ENCODE results near the gene CLMP. TPM values are rescaled to one million over a fixed set of nuclear protein-coding genes. Genes with fewer than 3 reads are reported as not detected.

CLMP gene
- total RNA-seq, 1 experiment from 2014 or later = 5.4 TPM

GRCh38 chr11:123233280-123233974, 38.4 kb upstream of the CLMP start:
- intact Hi-C loops (cut with micrococcal nuclease; ENCODE audit: unreplicated experiment) = no loop called here

GRCh38 chr11:123231777-123232176, 36.7 kb upstream of the CLMP start:
- no peaks in the 10 kb centered on the region; the same call in 1 of the 2 replicates for H3F3A ChIP-seq (ENCODE audit: insufficient read depth, low read depth)
- H4K20me1 ChIP-seq (ENCODE audit: insufficient read depth) = no peaks in the 10 kb centered on the region
- no peaks in the 10 kb centered on the region for H3K4me1 ChIP-seq (replicated peaks; ENCODE audit: insufficient read depth)
- no TSS peak for BruUV-seq (replicated peaks)
- no peaks in the 10 kb centered on the region for H3K36me3 ChIP-seq (ENCODE audit: low read depth)
- H3K4me2 ChIP-seq = no peak overlapping the region
- CTCF ChIA-PET = no interaction called here
- no peaks in the 10 kb centered on the region for H3K27me3 ChIP-seq (ENCODE audit: insufficient read depth, low read depth)
- H2AFZ ChIP-seq = no peak overlapping the region
- DNase-seq = no peak
- H3K27ac ChIP-seq = no peak overlapping the region
- H3K9me3 ChIP-seq (ENCODE audit: insufficient read depth, low read depth) = no peaks in the 10 kb centered on the region
- TF ChIP-seq EZH2 (IDR thresholded peaks at IDR 0.05; ENCODE audit: low read depth) = no peak
- TF ChIP-seq CTCF (conservative IDR thresholded peaks at IDR 0.05) = no peak
- POLR2A ChIA-PET (ENCODE audit: unreplicated experiment) = no interaction called here
- no peak overlapping the region for H3K4me3 ChIP-seq
- no peaks in the 10 kb centered on the region for H3K79me2 ChIP-seq (ENCODE audit: low read depth)
- no peaks in the 10 kb centered on the region for H3K9me2 ChIP-seq (ENCODE audit: insufficient read depth)
- intact Hi-C loops (cut with micrococcal nuclease; ENCODE audit: unreplicated experiment) = no loop called here

More at GRCh38 chr11:123233280-123233974, 38.4 kb upstream of the CLMP start:
- no peaks in the 10 kb centered on the region for H3K79me2 ChIP-seq (ENCODE audit: low read depth)
- no peaks in the 10 kb centered on the region for H3K36me3 ChIP-seq (ENCODE audit: low read depth)
- ChIA-PET CTCF (no interaction called here), POLR2A (ENCODE audit: unreplicated experiment) (no interaction called here)
- no peak overlapping the region for H2AFZ ChIP-seq
- no peak for TF ChIP-seq EZH2 (IDR thresholded peaks at IDR 0.05; ENCODE audit: low read depth)
- TF ChIP-seq CTCF (conservative IDR thresholded peaks at IDR 0.05) = no peak
- no peak overlapping the region for H3K4me2 ChIP-seq
- H3K27ac ChIP-seq = no peak overlapping the region
- BruUV-seq (replicated peaks) = no TSS peak
- no peak overlapping the region for H3K4me3 ChIP-seq
- H3K4me1 ChIP-seq (replicated peaks; ENCODE audit: insufficient read depth) = peaks cover 4% of the 10 kb centered on the region; the same call in 1 of the 2 replicates
- H3K9me3 ChIP-seq (ENCODE audit: insufficient read depth, low read depth) = no peaks in the 10 kb centered on the region
- DNase-seq = no peak
- no peaks in the 10 kb centered on the region for H3K27me3 ChIP-seq (ENCODE audit: insufficient read depth, low read depth)
- no peaks in the 10 kb centered on the region for H3K9me2 ChIP-seq (ENCODE audit: insufficient read depth)
- no peaks in the 10 kb centered on the region; the same call in 1 of the 2 replicates for H3F3A ChIP-seq (ENCODE audit: insufficient read depth, low read depth)
- no peaks in the 10 kb centered on the region for H4K20me1 ChIP-seq (ENCODE audit: insufficient read depth)

GRCh38 chr11:123231256-123231655, 36.2 kb upstream of the CLMP start:
- Histone ChIP-seq H3K4me3 (no peak overlapping the region), H3K4me2 (no peak overlapping the region), H3K27ac (no peak overlapping the region), H3K4me1 (replicated peaks; ENCODE audit: insufficient read depth) (no peaks in the 10 kb centered on the region), H3F3A (ENCODE audit: insufficient read depth, low read depth) (no peaks in the 10 kb centered on the region; the same call in 1 of the 2 replicates), H3K9me3 (ENCODE audit: insufficient read depth, low read depth) (no peaks in the 10 kb centered on the region), H3K36me3 (ENCODE audit: low read depth) (no peaks in the 10 kb centered on the region), H2AFZ (no peak overlapping the region), H3K9me2 (ENCODE audit: insufficient read depth) (no peaks in the 10 kb centered on the region), H3K27me3 (ENCODE audit: insufficient read depth, low read depth) (no peaks in the 10 kb centered on the region), H4K20me1 (ENCODE audit: insufficient read depth) (no peaks in the 10 kb centered on the region), H3K79me2 (ENCODE audit: low read depth) (no peaks in the 10 kb centered on the region)
- BruUV-seq (replicated peaks) = no TSS peak
- DNase-seq = no peak
- POLR2A ChIA-PET (ENCODE audit: unreplicated experiment) = no interaction called here
- CTCF ChIA-PET = interaction anchor here (0.6 kb wide), 1 partner anchor 14 kb away, joined by 4 read pairs; no protein-coding TSS in a partner anchor
- TF ChIP-seq EZH2 (IDR thresholded peaks at IDR 0.05; ENCODE audit: low read depth) = no peak
- no peak for TF ChIP-seq CTCF (conservative IDR thresholded peaks at IDR 0.05)
- intact Hi-C loops (cut with micrococcal nuclease; ENCODE audit: unreplicated experiment) = no loop called here
